ENCODE data around the gene IQCM.
"Not testable (repeated sequence)": the region's sequence is repeated elsewhere in the genome, so short reads cannot be mapped to it uniquely, and the experiment has no call there.

Gene IQCM

GRCh38 chr4:149426461-149426860 lies 389.2 kb downstream of the IQCM start:
- no peak for DNase-seq

GRCh38 chr4:149409555-149409962 lies 406.1 kb downstream of the IQCM start:
- no peak for DNase-seq

- peak; percentile 75 for DNase-seq
Observed at GRCh38 chr4:149409146-149409545, 406.5 kb downstream of the IQCM start.

DNA sequence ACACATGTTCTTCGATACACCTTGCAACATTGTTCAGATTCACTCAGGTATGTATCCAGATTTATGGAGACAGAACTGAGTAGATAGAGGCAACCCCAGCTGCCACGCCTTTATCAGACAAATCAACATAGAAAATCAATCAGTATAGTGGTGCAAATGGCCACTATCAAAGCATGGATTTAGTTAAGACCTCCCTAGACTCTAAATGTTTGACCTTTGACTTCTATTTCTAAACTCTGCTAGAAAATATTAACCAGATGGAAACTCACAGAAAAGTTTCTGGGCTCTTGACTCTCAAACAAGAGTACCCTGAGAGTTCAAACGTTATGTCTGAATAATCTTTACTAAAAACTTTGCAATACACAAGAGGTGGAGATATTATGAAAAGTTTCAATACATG lies 411.5 kb downstream of the IQCM start:
- DNase-seq: no peak

DNA sequence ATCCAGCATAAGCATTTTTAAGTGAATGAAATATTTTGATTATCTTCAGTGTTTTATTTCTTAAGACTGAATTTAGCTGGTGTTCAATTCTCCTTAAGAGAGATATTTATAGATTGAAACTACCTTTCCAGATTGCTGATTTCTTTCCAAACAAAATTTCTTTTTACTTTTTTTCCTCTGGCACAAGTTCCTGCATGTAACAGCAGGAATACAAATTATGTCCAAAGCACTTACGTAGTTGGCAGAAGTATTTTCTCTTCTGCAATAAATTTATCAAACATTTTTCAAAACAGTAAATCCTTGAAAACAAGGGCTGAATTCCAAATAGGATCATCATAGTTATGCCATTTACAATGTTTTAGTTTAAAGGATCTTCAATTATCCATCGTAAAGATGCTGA lies 412.6 kb downstream of the IQCM start:
- DNase-seq: no peak

GRCh38 chr4:149398993-149399392 lies 416.6 kb downstream of the IQCM start:
- no peak for DNase-seq

- peak; percentile 63 for DNase-seq
Observed at GRCh38 chr4:149370785-149371420, 444.7 kb downstream of the IQCM start.

GRCh38 chr4:149370002-149370401 lies 445.6 kb downstream of the IQCM start:
- no peak for DNase-seq

DNA sequence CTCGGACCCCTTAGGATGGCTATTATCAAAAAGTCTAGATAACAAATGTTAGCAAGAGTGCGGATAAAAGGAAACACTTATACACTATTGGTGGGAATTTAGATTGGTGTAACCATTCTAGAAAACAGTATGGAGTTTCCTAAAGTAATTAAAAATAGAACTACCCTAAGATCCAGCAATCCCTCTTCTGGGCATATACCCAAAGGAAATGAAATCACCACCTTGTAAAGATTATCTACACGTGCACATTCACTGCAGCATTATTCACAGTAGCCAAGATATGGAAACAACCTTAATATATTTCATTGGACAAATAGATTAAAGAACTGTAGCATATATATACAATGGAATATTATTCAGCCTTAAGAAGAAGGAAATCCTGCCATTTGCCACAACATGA lies 462.4 kb downstream of the IQCM start:
- DNase-seq: no peak

- no peak for DNase-seq
Observed at GRCh38 chr4:149349541-149349940, 466.1 kb downstream of the IQCM start.

- peak; percentile 8 for DNase-seq
Observed at GRCh38 chr4:149347139-149347538, 468.5 kb downstream of the IQCM start.

- no peak for DNase-seq
Observed at GRCh38 chr4:149345424-149345823, 470.2 kb downstream of the IQCM start.

- DNase-seq: peak; percentile 19
Observed at GRCh38 chr4:149344436-149344835, 471.2 kb downstream of the IQCM start.

- no peak for DNase-seq
Observed at GRCh38 chr4:149343614-149344013, 472.0 kb downstream of the IQCM start.

DNA sequence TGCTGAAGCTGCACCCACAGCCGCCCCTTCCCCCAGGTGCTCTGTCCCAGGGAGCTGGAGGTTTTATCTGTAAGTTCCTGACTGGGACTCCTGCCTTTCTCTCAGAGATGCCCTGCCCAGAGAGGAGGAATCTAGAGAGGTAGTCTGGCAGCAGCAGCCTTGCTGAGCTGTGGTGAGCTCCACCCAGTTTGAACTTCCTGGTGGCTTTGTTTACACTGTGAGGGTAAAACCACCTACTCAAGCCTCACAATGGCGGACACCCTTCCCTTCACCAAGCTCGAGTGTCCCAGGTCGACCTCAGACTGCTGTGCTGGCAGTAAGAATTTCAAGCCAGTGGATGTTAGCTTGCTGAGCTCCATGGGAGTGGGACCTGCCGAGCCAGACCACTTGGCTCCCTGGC lies 474.5 kb downstream of the IQCM start:
- DNase-seq: not testable (repeated sequence)

- no peak for DNase-seq
Observed at GRCh38 chr4:149328161-149328560, 487.5 kb downstream of the IQCM start.

GRCh38 chr4:149322203-149322602 lies 493.4 kb downstream of the IQCM start:
- DNase-seq: no peak

- DNase-seq: no peak
Observed at GRCh38 chr4:149321438-149321837, 494.2 kb downstream of the IQCM start.

DNA sequence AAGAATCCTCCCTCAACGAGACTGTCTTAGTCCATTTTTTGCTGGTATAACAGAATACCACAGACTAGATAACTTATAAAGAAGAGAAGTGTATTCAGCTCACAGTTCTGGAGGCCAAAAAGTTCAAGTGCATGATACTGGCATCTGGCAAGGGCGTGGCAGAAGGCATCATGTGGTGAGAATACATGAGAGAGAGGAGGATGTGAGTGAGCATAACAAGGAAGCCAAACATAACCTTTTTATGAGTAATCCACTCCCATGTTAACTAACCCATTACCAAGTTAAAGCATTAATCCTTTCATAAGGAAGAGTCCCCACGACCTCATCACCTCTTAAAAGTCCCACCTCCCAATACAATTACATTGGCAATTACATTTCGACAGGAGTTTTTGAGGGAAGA lies 504.6 kb downstream of the IQCM start:
- no peak for DNase-seq

GRCh38 chr4:149306537-149306936 lies 509.1 kb downstream of the IQCM start:
- no peak for DNase-seq
